Mesothelial cell of epicardium (in vitro differentiated cells): ENCODE results near the gene MTIF3. TPM values are rescaled to one million over a fixed set of nuclear protein-coding genes. Genes with fewer than 3 reads are reported as not detected.

ENCODE experiments used
- DNase-seq, 2 experiments: peaks; one replicate each; pipeline ENCODE4 v3.0.0; 2021; ENCODE audit warnings: low spot score in 2 of 2; ENCODE audit not compliant: unreplicated experiment in 2 of 2
- H3K27ac Mint-ChIP-seq: 2 replicates; pipeline ENCODE4 v1.8.0; 2021; ENCODE audit warnings: mixed read lengths
- H3K27me3 Mint-ChIP-seq: 2 replicates; pipeline ENCODE4 v1.8.0; 2021; ENCODE audit warnings: low read depth, mixed read lengths
- H3K36me3 Mint-ChIP-seq: 2 replicates; pipeline ENCODE4 v1.8.0; 2021; ENCODE audit warnings: mixed read lengths
- H3K4me1 Mint-ChIP-seq: 2 replicates; pipeline ENCODE4 v1.8.0; 2021; ENCODE audit warnings: mixed read lengths
- H3K4me3 Mint-ChIP-seq: 2 replicates; pipeline ENCODE4 v1.8.0; 2021; ENCODE audit warnings: mild to moderate bottlenecking, moderate library complexity, mixed read lengths
- H3K9me3 Mint-ChIP-seq: 2 replicates; pipeline ENCODE4 v1.8.0; 2021; ENCODE audit warnings: mixed read lengths
- total RNA-seq: library from RNA; stranded (reverse); gene quantifications from 3 replicates; pipeline ENCODE4 v1.2.1, GENCODE V29; 2021
- TF ChIP-seq, protein P1 (sequence below): fragments of 200-600 bp; sonication (generic); IDR thresholded peaks from one replicate; pipeline ENCODE4 v1.5.0; 2021; ENCODE audit warnings: antibody characterized with exemption; ENCODE audit not compliant: unreplicated experiment

The MTIF3 gene
- total RNA-seq, 1 donor from 2014 or later = 40.4 TPM

DNA sequence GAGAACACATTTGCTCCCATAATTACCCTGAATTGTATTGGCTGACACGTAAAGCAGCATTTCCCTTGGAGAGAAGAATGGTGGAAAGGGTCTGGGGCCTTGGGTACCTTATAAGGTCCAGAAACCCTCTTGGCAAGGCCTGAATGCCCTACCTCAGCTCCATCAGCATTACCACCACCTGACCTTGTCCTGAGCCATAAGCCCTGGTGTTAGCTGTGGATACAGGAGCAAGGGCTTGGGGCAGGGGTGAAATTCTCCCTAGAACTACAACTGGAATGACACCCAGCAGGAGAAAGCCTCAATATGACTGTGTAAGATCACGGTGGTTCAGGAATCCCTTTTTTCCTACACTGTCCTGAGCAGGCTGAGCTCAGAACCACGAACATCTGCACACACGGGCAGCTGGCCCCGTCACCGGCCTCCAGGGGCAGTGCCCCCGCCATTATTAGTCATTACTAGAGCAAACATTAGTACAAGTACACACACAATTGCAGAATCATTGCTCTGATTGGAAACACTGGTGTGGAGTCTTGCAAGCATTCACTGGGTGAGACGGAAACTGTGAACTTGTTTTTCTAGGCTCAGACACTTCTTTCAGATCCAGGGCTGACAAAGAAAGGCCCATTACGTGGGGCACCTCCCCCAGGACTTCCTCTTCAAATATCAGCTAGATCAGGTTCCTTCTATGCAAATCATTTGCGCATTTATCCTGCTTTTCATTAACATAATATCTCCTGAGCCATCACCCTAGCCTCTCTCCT is 26.8 kb upstream of the MTIF3 start:
- Mint-ChIP-seq H3K27ac (no peak overlapping the region), H3K27me3 (peaks cover 44% of the 10 kb centered on the region), H3K36me3 (no peaks in the 10 kb centered on the region), H3K4me1 (peaks cover 3% of the 10 kb centered on the region), H3K9me3 (peaks cover 3% of the 10 kb centered on the region), H3K4me3 (no peak overlapping the region)
- TF ChIP-seq, protein P1, sequence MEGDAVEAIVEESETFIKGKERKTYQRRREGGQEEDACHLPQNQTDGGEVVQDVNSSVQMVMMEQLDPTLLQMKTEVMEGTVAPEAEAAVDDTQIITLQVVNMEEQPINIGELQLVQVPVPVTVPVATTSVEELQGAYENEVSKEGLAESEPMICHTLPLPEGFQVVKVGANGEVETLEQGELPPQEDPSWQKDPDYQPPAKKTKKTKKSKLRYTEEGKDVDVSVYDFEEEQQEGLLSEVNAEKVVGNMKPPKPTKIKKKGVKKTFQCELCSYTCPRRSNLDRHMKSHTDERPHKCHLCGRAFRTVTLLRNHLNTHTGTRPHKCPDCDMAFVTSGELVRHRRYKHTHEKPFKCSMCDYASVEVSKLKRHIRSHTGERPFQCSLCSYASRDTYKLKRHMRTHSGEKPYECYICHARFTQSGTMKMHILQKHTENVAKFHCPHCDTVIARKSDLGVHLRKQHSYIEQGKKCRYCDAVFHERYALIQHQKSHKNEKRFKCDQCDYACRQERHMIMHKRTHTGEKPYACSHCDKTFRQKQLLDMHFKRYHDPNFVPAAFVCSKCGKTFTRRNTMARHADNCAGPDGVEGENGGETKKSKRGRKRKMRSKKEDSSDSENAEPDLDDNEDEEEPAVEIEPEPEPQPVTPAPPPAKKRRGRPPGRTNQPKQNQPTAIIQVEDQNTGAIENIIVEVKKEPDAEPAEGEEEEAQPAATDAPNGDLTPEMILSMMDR = no peak
- no peak for DNase-seq

- TF ChIP-seq, protein P1 = no peak
- DNase-seq = no peak
- Mint-ChIP-seq H3K27ac (no peak overlapping the region), H3K4me1 (peaks cover 3% of the 10 kb centered on the region), H3K9me3 (no peaks in the 10 kb centered on the region), H3K36me3 (no peaks in the 10 kb centered on the region), H3K4me3 (no peak overlapping the region), H3K27me3 (peaks cover 38% of the 10 kb centered on the region)
Observed at GRCh38 chr13:27474751-27475268, 24.4 kb upstream of the MTIF3 start.

GRCh38 chr13:27472941-27473340 is 22.6 kb upstream of the MTIF3 start:
- peaks cover 3% of the 10 kb centered on the region for H3K4me1 Mint-ChIP-seq
- no peak overlapping the region for H3K27ac Mint-ChIP-seq
- no peak overlapping the region for H3K4me3 Mint-ChIP-seq
- H3K36me3 Mint-ChIP-seq = no peaks in the 10 kb centered on the region
- H3K27me3 Mint-ChIP-seq = peaks cover 34% of the 10 kb centered on the region
- no peaks in the 10 kb centered on the region for H3K9me3 Mint-ChIP-seq
- DNase-seq = no peak
- TF ChIP-seq, protein P1 = no peak

DNA sequence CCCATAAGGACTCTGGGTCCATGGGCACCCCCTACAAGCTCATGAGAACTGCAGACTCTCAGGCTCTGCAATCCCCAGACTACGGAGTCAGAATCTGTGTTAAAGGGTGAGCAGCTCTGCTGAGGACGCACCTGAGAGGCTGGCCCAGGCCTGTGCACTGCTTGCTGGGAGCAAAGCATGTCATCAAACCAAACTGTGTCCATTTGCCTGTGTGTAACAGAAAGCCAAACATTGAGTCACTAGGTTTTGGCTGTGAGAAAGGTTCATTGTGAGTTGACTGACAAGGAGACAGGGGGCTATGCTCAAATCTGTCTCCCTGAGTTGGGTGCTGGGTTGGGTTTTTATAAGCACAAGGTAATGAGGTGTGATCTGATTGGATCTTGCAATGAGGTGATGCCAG is 22.1 kb upstream of the MTIF3 start:
- DNase-seq = no peak
- Mint-ChIP-seq H3K27ac (no peak overlapping the region), H3K4me3 (no peak overlapping the region), H3K36me3 (no peaks in the 10 kb centered on the region), H3K27me3 (peaks cover 29% of the 10 kb centered on the region), H3K4me1 (peaks cover 3% of the 10 kb centered on the region), H3K9me3 (no peaks in the 10 kb centered on the region)
- TF ChIP-seq, protein P1 = no peak

DNA sequence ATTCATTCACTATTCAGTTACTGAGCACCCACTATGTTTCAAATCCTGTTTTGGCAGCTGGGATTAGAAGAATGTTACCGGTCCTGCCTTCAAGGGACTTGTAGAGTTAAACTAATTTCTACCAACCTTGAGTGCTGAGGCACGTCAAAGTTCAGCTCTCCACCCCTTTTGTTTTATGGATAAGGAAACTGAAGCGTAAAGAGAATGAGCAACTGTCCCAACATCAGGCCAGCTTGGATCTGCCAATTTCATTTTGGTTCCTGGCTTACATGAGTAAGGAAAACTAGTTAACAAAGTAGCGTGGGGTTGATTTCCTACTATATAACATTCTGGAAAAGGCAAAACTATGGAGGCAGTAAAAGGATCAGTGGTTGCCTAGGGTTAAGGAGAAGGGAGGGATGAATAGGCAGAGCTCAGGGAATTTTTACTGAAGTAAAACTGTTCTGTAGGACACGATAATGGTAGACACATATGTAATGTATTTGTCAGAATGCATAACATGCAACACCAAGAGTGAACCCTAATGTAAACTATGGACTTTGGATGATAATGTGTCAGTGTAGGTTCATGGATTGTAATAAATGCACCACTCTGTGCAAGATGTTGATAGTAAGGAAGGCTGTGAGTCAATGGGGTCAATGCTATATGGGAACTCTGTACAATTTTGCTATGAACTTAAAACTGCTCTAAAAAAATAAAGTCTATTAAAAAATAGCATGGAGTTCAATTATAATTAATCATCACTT is 19.9 kb upstream of the MTIF3 start:
- H3K4me1 Mint-ChIP-seq = peaks cover 10% of the 10 kb centered on the region
- no peak for DNase-seq
- no peaks in the 10 kb centered on the region for H3K36me3 Mint-ChIP-seq
- no peak overlapping the region for H3K27ac Mint-ChIP-seq
- H3K27me3 Mint-ChIP-seq = peaks cover 24% of the 10 kb centered on the region
- TF ChIP-seq, protein P1 = no peak
- no peaks in the 10 kb centered on the region for H3K9me3 Mint-ChIP-seq
- no peak overlapping the region for H3K4me3 Mint-ChIP-seq
